ENCODE results near the gene ZNF853.
A peak's percentile ranks its signal among the peaks of the same experiment; 100 is the strongest.
"Not testable (repeated sequence)": the region's sequence is repeated elsewhere in the genome, so short reads cannot be mapped to it uniquely, and the experiment has no call there.

ZNF853 gene

GRCh38 chr7:6614953-6615722, at the start of gene ZNF853:
TSS of gene ZNF853 (plus strand) at chr7:6615610. CDS start at chr7:6616175, 565 bp downstream.
- Histone ChIP-seq H3K27me3 (ENCODE audit: control insufficient read depth in 1 of 2, insufficient read depth in 2 of 2, low read length in 2 of 2) (no peaks in the 10 kb centered on the region), H3K27ac (ENCODE audit: low read depth, low read length) (peak within 1 kb of the TSS; percentile 72), H3K4me1 (ENCODE audit: insufficient read depth, low read length) (no peaks in the 10 kb centered on the region), H3K36me3 (ENCODE audit: insufficient read depth, low read length) (peaks cover 5% of the 10 kb centered on the region), H3K9me3 (ENCODE audit: low read length) (no peaks in the 10 kb centered on the region), H3K4me3 (ENCODE audit: low read depth in 1 of 2, low read length in 2 of 2) (peak within 1 kb of the TSS; percentile 68 to 89), H3K9ac (ENCODE audit: low read length) (no peak within 1 kb of the TSS)

DNA sequence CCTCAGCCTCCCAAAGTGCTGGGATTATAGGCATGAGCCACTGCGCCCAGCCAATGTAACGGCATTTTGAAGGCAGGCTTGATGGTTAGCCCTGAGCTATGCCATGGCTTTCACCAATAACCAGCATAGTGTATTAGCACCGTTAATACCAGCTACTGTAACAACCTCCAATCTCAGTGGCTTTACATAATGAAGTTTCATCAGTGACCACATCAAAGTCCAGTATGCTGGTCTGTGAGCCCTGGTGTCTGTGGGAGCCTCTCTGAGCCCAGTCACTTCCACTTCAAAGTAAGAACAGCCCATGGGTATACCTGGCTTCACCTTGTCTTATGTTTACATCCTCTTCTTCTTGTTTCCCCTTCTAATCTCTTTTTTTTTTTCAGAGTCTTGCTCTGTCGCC, 49.8 kb upstream of the ZNF853 start:
- H3K27me3 ChIP-seq (ENCODE audit: control insufficient read depth in 1 of 2, insufficient read depth in 2 of 2, low read length in 2 of 2) = no peaks in the 10 kb centered on the region
- no peak overlapping the region for H3K9ac ChIP-seq (ENCODE audit: low read length)
- H3K27ac ChIP-seq (ENCODE audit: low read depth, low read length) = no peak overlapping the region
- no peaks in the 10 kb centered on the region for H3K36me3 ChIP-seq (ENCODE audit: insufficient read depth, low read length)
- H3K4me1 ChIP-seq (ENCODE audit: insufficient read depth, low read length) = no peaks in the 10 kb centered on the region
- H3K4me3 ChIP-seq (ENCODE audit: low read depth in 1 of 2, low read length in 2 of 2) = no peak overlapping the region
- H3K9me3 ChIP-seq (ENCODE audit: low read length) = no peaks in the 10 kb centered on the region

- H3K9ac ChIP-seq (ENCODE audit: low read length) = no peak overlapping the region
- no peaks in the 10 kb centered on the region for H3K4me1 ChIP-seq (ENCODE audit: insufficient read depth, low read length)
- no peaks in the 10 kb centered on the region for H3K27me3 ChIP-seq (ENCODE audit: control insufficient read depth in 1 of 2, insufficient read depth in 2 of 2, low read length in 2 of 2)
- H3K9me3 ChIP-seq (ENCODE audit: low read length) = no peaks in the 10 kb centered on the region
- H3K27ac ChIP-seq (ENCODE audit: low read depth, low read length) = no peak overlapping the region
- no peak overlapping the region for H3K4me3 ChIP-seq (ENCODE audit: low read depth in 1 of 2, low read length in 2 of 2)
- no peaks in the 10 kb centered on the region for H3K36me3 ChIP-seq (ENCODE audit: insufficient read depth, low read length)
Observed at GRCh38 chr7:6567886-6568285, 47.5 kb upstream of the ZNF853 start.

DNA sequence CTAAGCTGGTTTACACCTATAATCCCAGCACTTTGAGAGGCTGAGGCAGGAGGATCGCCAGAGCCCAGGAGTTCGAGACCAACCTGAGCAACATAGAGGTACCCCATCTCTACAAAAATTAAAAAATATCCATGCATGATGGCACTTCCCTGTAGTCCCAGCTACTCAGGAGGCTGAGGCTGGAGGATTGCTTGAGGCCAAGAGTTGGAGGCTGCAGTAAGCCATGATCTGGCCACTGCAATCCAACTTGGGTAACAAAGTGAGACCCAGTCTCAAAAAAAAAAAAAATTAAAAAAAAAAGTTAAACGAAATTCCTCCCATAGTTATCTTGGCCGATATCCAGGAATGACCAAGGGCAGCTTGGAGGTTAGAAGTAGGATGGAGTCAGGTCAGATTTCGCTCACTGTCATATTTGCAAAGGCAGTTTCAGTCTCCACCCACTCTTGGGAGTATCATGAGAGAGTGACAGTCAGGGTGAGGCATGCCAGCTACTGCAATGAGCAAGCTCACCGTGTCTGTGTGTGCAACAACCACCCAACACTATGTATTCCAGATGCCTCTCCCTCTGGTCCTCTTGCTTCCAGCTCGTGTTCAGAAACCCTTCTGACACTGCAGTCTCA, 44.1 kb upstream of the ZNF853 start:
- Histone ChIP-seq H3K27ac (ENCODE audit: low read depth, low read length) (no peak overlapping the region), H3K27me3 (ENCODE audit: control insufficient read depth in 1 of 2, insufficient read depth in 2 of 2, low read length in 2 of 2) (no peaks in the 10 kb centered on the region), H3K4me1 (ENCODE audit: insufficient read depth, low read length) (no peaks in the 10 kb centered on the region), H3K9ac (ENCODE audit: low read length) (no peak overlapping the region), H3K4me3 (ENCODE audit: low read depth in 1 of 2, low read length in 2 of 2) (no peak overlapping the region), H3K36me3 (ENCODE audit: insufficient read depth, low read length) (no peaks in the 10 kb centered on the region), H3K9me3 (ENCODE audit: low read length) (no peaks in the 10 kb centered on the region)

GRCh38 chr7:6575281-6576023, 40.0 kb upstream of the ZNF853 start:
- Histone ChIP-seq H3K27ac (ENCODE audit: low read depth, low read length) (no peak overlapping the region), H3K4me3 (ENCODE audit: low read depth in 1 of 2, low read length in 2 of 2) (no peak overlapping the region), H3K27me3 (ENCODE audit: control insufficient read depth in 1 of 2, insufficient read depth in 2 of 2, low read length in 2 of 2) (no peaks in the 10 kb centered on the region), H3K9ac (ENCODE audit: low read length) (no peak overlapping the region), H3K36me3 (ENCODE audit: insufficient read depth, low read length) (peaks cover 3% of the 10 kb centered on the region), H3K9me3 (ENCODE audit: low read length) (no peaks in the 10 kb centered on the region), H3K4me1 (ENCODE audit: insufficient read depth, low read length) (peaks cover 4% of the 10 kb centered on the region)

DNA sequence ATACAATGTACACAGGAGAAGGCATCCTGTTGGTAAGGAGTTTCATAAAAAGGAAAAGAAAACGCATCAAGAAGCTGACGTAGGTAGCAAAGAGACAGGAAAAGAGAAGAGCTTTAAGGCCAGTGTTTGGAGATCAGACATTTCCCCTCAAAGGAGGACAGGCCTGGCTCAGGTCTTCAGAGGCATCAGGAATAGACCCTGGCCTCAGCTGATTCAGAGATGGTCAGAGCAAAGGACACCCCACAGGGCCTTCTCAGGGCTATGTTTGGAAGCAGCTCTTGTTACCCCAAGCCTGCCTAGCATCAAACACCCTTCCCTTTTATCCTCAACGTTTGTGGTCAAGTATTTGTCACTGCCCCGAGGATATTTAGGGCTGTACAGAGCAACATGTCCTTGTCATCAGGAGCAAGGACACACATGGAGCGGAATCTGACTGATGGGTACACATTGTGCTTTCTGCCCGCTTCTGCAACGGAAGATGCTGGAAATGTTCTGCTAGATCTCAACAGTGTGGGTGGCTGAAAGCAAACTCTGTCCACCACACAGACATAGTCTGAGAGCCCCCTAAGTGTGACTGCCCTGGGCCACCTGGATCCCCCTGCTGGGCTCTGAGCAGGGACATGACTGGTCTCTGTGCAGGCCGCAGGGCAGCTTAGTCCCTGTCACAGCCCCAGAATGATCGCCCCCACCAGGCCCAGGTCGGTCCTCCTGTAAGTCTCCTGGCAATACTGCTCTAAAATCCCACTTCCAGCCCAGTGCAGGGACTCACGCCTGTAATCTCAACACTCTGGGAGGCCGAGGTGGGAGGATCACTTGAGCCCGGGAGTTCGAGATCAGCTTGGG, 39.2 kb upstream of the ZNF853 start:
- Histone ChIP-seq H3K9ac (ENCODE audit: low read length) (no peak overlapping the region), H3K4me3 (ENCODE audit: low read depth in 1 of 2, low read length in 2 of 2) (peak overlapping the region in 1 of 2 donors; percentile 41), H3K27ac (ENCODE audit: low read depth, low read length) (no peak overlapping the region), H3K9me3 (ENCODE audit: low read length) (no peaks in the 10 kb centered on the region), H3K36me3 (ENCODE audit: insufficient read depth, low read length) (peaks cover 10% of the 10 kb centered on the region), H3K4me1 (ENCODE audit: insufficient read depth, low read length) (peaks cover 4% of the 10 kb centered on the region), H3K27me3 (ENCODE audit: control insufficient read depth in 1 of 2, insufficient read depth in 2 of 2, low read length in 2 of 2) (no peaks in the 10 kb centered on the region)

GRCh38 chr7:6576867-6577368, 38.5 kb upstream of the ZNF853 start:
- H3K4me1 ChIP-seq (ENCODE audit: insufficient read depth, low read length); H3K9ac ChIP-seq (ENCODE audit: low read length); H3K9me3 ChIP-seq (ENCODE audit: low read length); H3K27me3 ChIP-seq (ENCODE audit: control insufficient read depth in 1 of 2, insufficient read depth in 2 of 2, low read length in 2 of 2): not testable (repeated sequence)
- peak overlapping the region; percentile 62 to 87 for H3K4me3 ChIP-seq (ENCODE audit: low read depth in 1 of 2, low read length in 2 of 2)
- peaks cover 16% of the 10 kb centered on the region for H3K36me3 ChIP-seq (ENCODE audit: insufficient read depth, low read length)
- H3K27ac ChIP-seq (ENCODE audit: low read depth, low read length) = peak overlapping the region; percentile 91

DNA sequence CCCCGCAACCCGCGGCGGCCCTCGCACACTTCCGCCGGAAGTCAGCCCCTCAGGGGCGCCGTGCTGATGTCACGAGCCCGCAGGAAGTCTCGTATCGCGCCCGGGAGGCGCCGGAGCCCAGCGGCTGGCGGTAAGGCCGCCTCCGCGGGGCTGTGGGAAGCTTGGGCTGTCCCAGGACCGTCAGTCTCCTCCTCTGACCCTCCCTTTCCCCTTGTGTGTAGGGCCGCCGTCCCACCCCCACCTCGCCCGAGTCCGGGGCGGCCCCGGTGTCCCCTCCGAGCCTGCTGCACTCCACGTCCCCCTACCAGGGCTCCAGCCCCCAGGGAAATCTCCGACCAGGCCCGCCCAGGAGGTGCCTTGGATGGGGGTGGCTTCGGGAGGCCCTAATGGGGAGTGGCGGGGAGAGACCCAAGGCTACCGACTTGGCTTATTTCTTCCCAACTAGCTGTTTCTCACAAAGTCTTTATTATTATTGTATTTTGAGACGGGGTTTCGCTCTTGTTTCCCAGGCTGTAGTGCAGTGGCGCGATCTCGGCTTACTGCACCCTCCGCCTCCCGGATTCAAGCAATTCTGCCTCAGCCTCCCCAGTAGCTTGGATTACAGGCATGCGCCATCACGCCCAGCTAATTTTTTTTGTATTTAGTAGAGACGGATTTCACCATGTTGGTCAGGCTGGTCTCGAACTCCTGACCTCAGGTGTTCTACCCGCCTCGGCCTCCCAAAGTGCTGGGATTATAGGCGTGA, 37.9 kb upstream of the ZNF853 start, which contains the start of gene ZDHHC4:
Gene ZDHHC4 (plus strand): TSS at position 86 of the 745 bp plus-strand sequence. CDS start 3,108 bp downstream, outside the sequence.
- Histone ChIP-seq H3K4me3 (ENCODE audit: low read depth in 1 of 2, low read length in 2 of 2) (peak within 1 kb of the TSS; percentile 62 to 87), H3K36me3 (ENCODE audit: insufficient read depth, low read length) (peaks cover 23% of the 10 kb centered on the region), H3K27ac (ENCODE audit: low read depth, low read length) (peak within 1 kb of the TSS; percentile 91), H3K9me3 (ENCODE audit: low read length) (no peaks in the 10 kb centered on the region), H3K9ac (ENCODE audit: low read length) (peak within 1 kb of the TSS; percentile 49), H3K4me1 (ENCODE audit: insufficient read depth, low read length) (peaks cover 4% of the 10 kb centered on the region), H3K27me3 (ENCODE audit: control insufficient read depth in 1 of 2, insufficient read depth in 2 of 2, low read length in 2 of 2) (no peaks in the 10 kb centered on the region)

DNA sequence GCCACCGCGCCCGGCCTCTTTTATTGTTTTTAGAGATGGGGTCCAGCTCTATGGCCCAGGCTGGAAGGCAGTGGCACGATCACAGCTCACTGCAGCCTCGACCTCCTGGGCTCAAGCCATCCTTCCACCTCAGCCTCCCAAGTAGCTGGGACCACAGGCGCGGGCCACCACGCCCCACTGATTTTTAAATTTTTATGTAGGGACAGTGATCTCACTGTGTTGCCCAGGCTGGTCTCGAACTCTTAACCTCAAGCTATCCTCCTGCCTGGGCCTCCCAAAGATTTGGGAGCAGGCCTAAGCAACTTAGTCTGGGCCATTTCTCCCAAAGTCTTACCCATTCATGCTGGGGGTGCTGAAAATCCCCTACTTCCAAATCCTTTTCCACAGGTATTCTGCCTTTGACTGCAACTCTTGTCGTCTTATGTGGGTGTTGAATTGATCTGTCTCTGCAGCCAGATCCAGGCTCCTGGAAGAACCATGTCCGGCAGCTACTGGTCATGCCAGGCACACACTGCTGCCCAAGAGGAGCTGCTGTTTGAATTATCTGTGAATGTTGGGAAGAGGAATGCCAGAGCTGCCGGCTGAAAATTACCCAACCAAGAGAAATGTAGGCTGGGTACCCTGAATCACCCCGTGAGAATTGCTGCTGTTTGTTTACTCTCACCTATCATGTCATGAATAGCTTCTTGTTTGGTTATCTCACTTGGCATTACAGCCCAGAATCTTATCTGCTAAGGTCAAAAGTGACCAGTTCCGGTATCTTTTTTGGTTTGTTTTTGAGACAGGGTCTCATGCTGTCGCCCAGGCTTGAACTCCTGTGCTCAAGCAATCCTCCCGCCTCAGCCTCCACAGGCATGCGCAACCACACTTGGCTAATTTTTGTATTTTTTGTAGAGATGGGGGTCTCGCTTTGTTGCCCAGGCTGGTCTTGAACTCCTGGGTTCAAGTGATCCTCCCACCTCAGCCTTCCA, 37.0 kb upstream of the ZNF853 start:
- Histone ChIP-seq H3K9me3 (ENCODE audit: low read length) (no peaks in the 10 kb centered on the region), H3K27me3 (ENCODE audit: control insufficient read depth in 1 of 2, insufficient read depth in 2 of 2, low read length in 2 of 2) (no peaks in the 10 kb centered on the region), H3K27ac (ENCODE audit: low read depth, low read length) (peak overlapping the region; percentile 91), H3K4me3 (ENCODE audit: low read depth in 1 of 2, low read length in 2 of 2) (peak overlapping the region in 1 of 2 donors; percentile 62), H3K9ac (ENCODE audit: low read length) (no peak overlapping the region), H3K36me3 (ENCODE audit: insufficient read depth, low read length) (peaks cover 31% of the 10 kb centered on the region), H3K4me1 (ENCODE audit: insufficient read depth, low read length) (peaks cover 4% of the 10 kb centered on the region)

All from muscle layer of colon (tissue), 2 donors.